ENCODE results near the gene LAMA5.

- no peak for TF ChIP-seq EP300 (IDR thresholded peaks at IDR 0.05)
- TF ChIP-seq CTCF (IDR thresholded peaks at IDR 0.05) = no peak
Observed at GRCh38 chr20:62344782-62345181, 22.3 kb downstream of the LAMA5 start.

Data from sigmoid colon (tissue), 4 donors.